Left ventricle myocardium inferior (tissue), 1 donor: ENCODE results near the gene CIAO1. TPM values are rescaled to one million over a fixed set of nuclear protein-coding genes. Genes with fewer than 3 reads are reported as not detected.
A peak's percentile ranks its signal among the peaks of the same experiment; 100 is the strongest.

Experiments
- DNase-seq: peaks from one replicate; pipeline ENCODE4 v3.0.0-alpha.2; 2020
- H3K27ac ChIP-seq: fragments of 200-600 bp; replicated peaks from 2 replicates; pipeline ENCODE4 v1.8.0; 2021
- H3K27me3 ChIP-seq: fragments of 200-600 bp; 2 replicates; pipeline ENCODE4 v1.8.0; 2021; ENCODE audit warnings: low read depth
- H3K36me3 ChIP-seq: fragments of 200-600 bp; 2 replicates; pipeline ENCODE4 v1.8.0; 2021
- H3K4me1 ChIP-seq: fragments of 200-600 bp; 2 replicates; pipeline ENCODE4 v1.8.0; 2021
- H3K4me3 ChIP-seq: fragments of 200-600 bp; 2 replicates; pipeline ENCODE4 v1.8.0; 2021; ENCODE audit warnings: mild to moderate bottlenecking, moderate library complexity
- H3K9me3 ChIP-seq: fragments of 200-600 bp; replicated peaks from 2 replicates; pipeline ENCODE4 v1.8.0; 2021
- CTCF ChIP-seq: fragments of 200-600 bp; IDR thresholded peaks from 2 replicates; pipeline ENCODE4 v1.8.0; 2021; ENCODE audit warnings: antibody characterized with exemption, mild to moderate bottlenecking, borderline replicate concordance
- intact Hi-C: fragments of 100-400 bp; cut with micrococcal nuclease; formaldehyde crosslinking; loops from one replicate; pipeline ENCODE4 v1.11.0; 2022
- total RNA-seq: library from RNA; stranded (reverse); fragmentation: NEBNext Ultra II Directional; extraction: Animal tissue kit (Norgen Biotek cat#: 25700); gene quantifications from one replicate; pipeline ENCODE4 v1.2.1, GENCODE V29; 2021
- donor health status: DM: no; HTN: yes; CAD: no; lungs with severe emphysema.

The CIAO1 gene
- total RNA-seq, 1 donor from 2014 or later: 68.6 TPM

GRCh38 chr2:96245609-96246390 is 20.2 kb upstream of the CIAO1 start:
- intact Hi-C loops: no loop called here
- Histone ChIP-seq H3K4me1 (peaks cover 58% of the 10 kb centered on the region), H3K36me3 (no peaks in the 10 kb centered on the region), H3K27ac (peak overlapping the region; percentile 9), H3K4me3 (no peak overlapping the region), H3K9me3 (no peaks in the 10 kb centered on the region), H3K27me3 (no peaks in the 10 kb centered on the region)
- no peak for TF ChIP-seq CTCF
- no peak for DNase-seq

- Histone ChIP-seq H3K36me3 (peaks cover 4% of the 10 kb centered on the region), H3K4me1 (peaks cover 58% of the 10 kb centered on the region), H3K27me3 (no peaks in the 10 kb centered on the region), H3K4me3 (no peak overlapping the region), H3K27ac (no peak overlapping the region), H3K9me3 (no peaks in the 10 kb centered on the region)
- intact Hi-C loops: no loop called here
- TF ChIP-seq CTCF: no peak
- DNase-seq: no peak
Observed at GRCh38 chr2:96247009-96247408, 19.0 kb upstream of the CIAO1 start.

- TF ChIP-seq CTCF: no peak
- H3K27me3 ChIP-seq: no peaks in the 10 kb centered on the region
- H3K4me3 ChIP-seq: no peak overlapping the region
- no peaks in the 10 kb centered on the region for H3K9me3 ChIP-seq
- peaks cover 13% of the 10 kb centered on the region for H3K36me3 ChIP-seq
- H3K4me1 ChIP-seq: peaks cover 58% of the 10 kb centered on the region
- no peak overlapping the region for H3K27ac ChIP-seq
- no peak for DNase-seq
- intact Hi-C loops: no loop called here
Observed at GRCh38 chr2:96247896-96248295, 18.1 kb upstream of the CIAO1 start.

GRCh38 chr2:96248624-96249023 is 17.4 kb upstream of the CIAO1 start:
- H3K9me3 ChIP-seq: no peaks in the 10 kb centered on the region
- TF ChIP-seq CTCF: no peak
- H3K27me3 ChIP-seq: no peaks in the 10 kb centered on the region
- no peak overlapping the region for H3K4me3 ChIP-seq
- peaks cover 64% of the 10 kb centered on the region for H3K4me1 ChIP-seq
- H3K36me3 ChIP-seq: peaks cover 20% of the 10 kb centered on the region
- H3K27ac ChIP-seq: no peak overlapping the region
- DNase-seq: no peak
- intact Hi-C loops: no loop called here

GRCh38 chr2:96249654-96250053 is 16.4 kb upstream of the CIAO1 start:
- TF ChIP-seq CTCF: no peak
- intact Hi-C loops: no loop called here
- Histone ChIP-seq H3K4me1 (peaks cover 74% of the 10 kb centered on the region), H3K36me3 (peaks cover 30% of the 10 kb centered on the region), H3K4me3 (no peak overlapping the region), H3K9me3 (no peaks in the 10 kb centered on the region), H3K27ac (peak overlapping the region; percentile 96), H3K27me3 (no peaks in the 10 kb centered on the region)
- DNase-seq: no peak
